ENCODE measurements around the gene WNT7B.

WNT7B gene

DNA sequence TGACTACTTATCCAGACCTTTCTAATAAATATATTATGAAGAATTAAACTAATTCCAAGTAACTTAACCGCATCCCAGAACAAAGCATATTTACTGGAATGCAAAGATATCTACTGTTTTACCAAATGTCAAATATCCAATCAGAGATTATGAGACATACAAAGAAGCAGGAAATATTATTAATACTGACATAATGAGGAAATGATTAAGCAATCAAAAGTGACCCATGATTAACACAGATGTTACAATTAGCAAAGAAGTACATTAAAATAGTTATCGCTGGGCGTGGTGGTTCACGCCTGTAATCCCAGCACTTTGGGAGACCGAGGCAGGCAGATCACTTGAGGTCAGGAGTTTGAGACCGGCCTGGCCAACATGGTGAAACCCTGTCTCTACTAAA lies 105.2 kb downstream of the WNT7B start:
- Histone ChIP-seq H2AFZ (ENCODE audit: low read length) (no peak overlapping the region), H3K9ac (ENCODE audit: low read depth, low read length, poor library complexity, severe bottlenecking) (no peak overlapping the region), H3K4me1 (ENCODE audit: insufficient read depth, low read length, poor library complexity, severe bottlenecking) (no peaks in the 10 kb centered on the region), H4K20me1 (ENCODE audit: insufficient read depth, low read length, poor library complexity, severe bottlenecking) (no peaks in the 10 kb centered on the region), H3K9me3 (ENCODE audit: insufficient read depth, low read depth, low read length) (no peaks in the 10 kb centered on the region), H3K9me2 (replicated peaks; ENCODE audit: low read depth, low read length) (no peaks in the 10 kb centered on the region), H3K36me3 (ENCODE audit: insufficient read depth, low read length) (no peaks in the 10 kb centered on the region), H3K79me2 (ENCODE audit: insufficient read depth, low read length) (no peaks in the 10 kb centered on the region), H3K4me3 (ENCODE audit: low read length, poor library complexity, severe bottlenecking) (no peak overlapping the region), H3F3A (ENCODE audit: low read depth) (no peaks in the 10 kb centered on the region), H3K27me3 (ENCODE audit: insufficient read depth, low read length, poor library complexity, severe bottlenecking) (no peaks in the 10 kb centered on the region), H3K4me2 (ENCODE audit: low read depth, low read length, poor library complexity, severe bottlenecking) (no peak overlapping the region)
- TF ChIP-seq CTCF (conservative IDR thresholded peaks at IDR 0.05; ENCODE audit: low read length) (no peak), EZH2phosphoT487 (IDR thresholded peaks at IDR 0.05; ENCODE audit: borderline replicate concordance) (no peak)

All from Loucy (cell line).